Measurements from ENCODE around the gene C9orf85. TPM values are rescaled to one million over a fixed set of nuclear protein-coding genes. Genes with fewer than 3 reads are reported as not detected.

Gene C9orf85
- total and polyA plus RNA-seq, 12 donors: 4.7 to 18.8 (median 12.1) TPM

DNA sequence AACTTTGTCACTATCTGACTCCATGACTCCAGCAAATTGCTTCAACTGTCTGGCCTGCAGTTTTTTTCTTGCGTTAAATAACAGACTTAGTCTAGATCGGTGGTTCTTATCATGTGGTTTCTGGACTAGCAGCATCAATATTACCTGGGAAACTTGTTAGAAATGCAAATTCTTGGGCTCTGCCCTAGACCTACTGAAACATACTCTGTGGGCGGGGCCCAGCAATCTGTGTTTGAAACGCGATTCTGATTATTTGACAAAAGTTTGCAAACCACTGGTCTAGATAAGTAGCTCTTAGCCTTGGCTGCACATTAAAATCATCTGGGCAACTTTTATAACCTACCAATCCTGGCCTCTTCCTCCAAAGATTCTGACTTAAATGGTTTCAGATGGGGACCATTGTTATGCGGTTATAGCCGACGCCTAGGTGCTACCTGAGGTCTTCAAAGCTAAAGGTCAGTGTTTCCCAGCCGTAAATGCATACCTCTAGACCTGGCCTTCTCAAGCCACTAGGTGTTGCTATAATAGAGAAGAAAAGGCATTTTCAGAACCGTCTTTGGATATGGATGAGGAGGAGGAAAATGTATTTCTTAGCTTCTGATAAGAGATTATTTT, 74.0 kb downstream of the C9orf85 start:
- no peak for DNase-seq
- H3K36me3 ChIP-seq (replicated peaks in 1 of 2): no peaks in the 10 kb centered on the region
- no peaks in the 10 kb centered on the region for H3K27me3 ChIP-seq
- no peak overlapping the region for H3K4me3 ChIP-seq
- no peaks in the 10 kb centered on the region for H3K4me1 ChIP-seq (replicated peaks in 1 of 2)
- TF ChIP-seq CTCF (IDR thresholded peaks at IDR 0.05) (no peak), POLR2A (IDR thresholded peaks at IDR 0.05) (no peak)
- intact Hi-C loops (cut with DNase I): no loop called here
- 82 to 86% (median 84%) methylated on average over 10 of the region's 10 CpGs for WGBS, 4 donors
- H3K27ac ChIP-seq: no peak overlapping the region
- H3K9me3 ChIP-seq (replicated peaks in 1 of 3): no peaks in the 10 kb centered on the region

GRCh38 chr9:71986900-71987299, 75.5 kb downstream of the C9orf85 start:
- H3K9me3 ChIP-seq (replicated peaks in 1 of 3): no peaks in the 10 kb centered on the region
- no peaks in the 10 kb centered on the region for H3K36me3 ChIP-seq (replicated peaks in 1 of 2)
- no peak overlapping the region for H3K27ac ChIP-seq
- H3K4me3 ChIP-seq: no peak overlapping the region
- H3K27me3 ChIP-seq: no peaks in the 10 kb centered on the region
- TF ChIP-seq POLR2A (IDR thresholded peaks at IDR 0.05): no peak
- no peak for TF ChIP-seq CTCF (IDR thresholded peaks at IDR 0.05)
- no peaks in the 10 kb centered on the region for H3K4me1 ChIP-seq (replicated peaks in 1 of 2)
- intact Hi-C loops (cut with DNase I): no loop called here
- no peak for DNase-seq
- 78 to 83% (median 81%) methylated on average over 3 of the region's 3 CpGs for WGBS, 4 donors

- WGBS, 4 donors: 79 to 87% (median 82%) methylated on average over 11 of the region's 11 CpGs
- no peak for TF ChIP-seq CTCF (IDR thresholded peaks at IDR 0.05)
- TF ChIP-seq POLR2A (IDR thresholded peaks at IDR 0.05): no peak
- H3K36me3 ChIP-seq (replicated peaks in 1 of 2): no peaks in the 10 kb centered on the region
- intact Hi-C loops (cut with DNase I): no loop called here
- H3K27ac ChIP-seq: no peak overlapping the region
- H3K27me3 ChIP-seq: no peaks in the 10 kb centered on the region
- no peak for DNase-seq
- H3K4me1 ChIP-seq (replicated peaks in 1 of 2): no peaks in the 10 kb centered on the region
- H3K4me3 ChIP-seq: no peak overlapping the region
- no peaks in the 10 kb centered on the region for H3K9me3 ChIP-seq (replicated peaks in 1 of 3)
These were observed 76.3 kb downstream of the C9orf85 start for GRCh38 chr9:71987471-71988371.

DNA sequence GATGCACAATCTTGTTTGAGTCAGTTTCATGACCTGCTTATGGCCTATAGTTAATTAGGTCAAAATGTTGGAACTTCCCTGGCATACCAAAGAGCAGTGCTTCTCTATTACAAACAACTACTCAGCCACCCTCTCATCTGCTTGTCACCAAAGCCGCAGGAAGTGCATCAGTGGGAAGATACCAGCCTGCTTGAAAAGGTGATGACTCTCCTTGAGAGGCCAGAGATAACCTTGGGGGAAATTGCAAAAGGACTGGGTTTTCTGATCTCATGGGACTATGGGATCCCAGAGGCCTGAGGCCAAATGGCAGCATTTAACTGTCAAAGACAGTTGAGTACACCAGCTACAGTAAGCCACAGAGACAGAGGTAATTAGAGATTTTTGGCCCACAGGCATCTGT, 79.0 kb downstream of the C9orf85 start:
- 75 to 89% (median 85%) methylated on average over 1 of the region's 1 CpG for WGBS, 4 donors

More for the DNA sequence above, 79.0 kb downstream of the C9orf85 start:
- intact Hi-C loops (cut with DNase I): no loop called here
- Histone ChIP-seq H3K4me3 (no peak overlapping the region), H3K36me3 (replicated peaks in 1 of 2) (no peaks in the 10 kb centered on the region), H3K4me1 (replicated peaks in 1 of 2) (no peaks in the 10 kb centered on the region), H3K27ac (no peak overlapping the region), H3K27me3 (no peaks in the 10 kb centered on the region), H3K9me3 (replicated peaks in 1 of 3) (no peaks in the 10 kb centered on the region)
- TF ChIP-seq CTCF (IDR thresholded peaks at IDR 0.05): no peak
- TF ChIP-seq POLR2A (IDR thresholded peaks at IDR 0.05): no peak
- no peak for DNase-seq

All from adrenal gland (tissue), 12 donors.